Measurements from ENCODE around the gene CLDN9. TPM values are rescaled to one million over a fixed set of nuclear protein-coding genes. Genes with fewer than 3 reads are reported as not detected.
A peak's percentile ranks its signal among the peaks of the same experiment; 100 is the strongest.

CLDN9 gene
- total and polyA plus RNA-seq, 9 of the 15 experiments (the other 6 are each of a cell fraction or from before 2014, with no cell fraction given) = 0.12 to 0.44 (median 0.22) TPM; not detected in 4

- TF ChIP-seq GTF3C2 (IDR thresholded peaks at IDR 0.05; ENCODE audit: borderline replicate concordance, extremely low read depth, insufficient read length) (no peak), ELF1 (tag; IDR thresholded peaks at IDR 0.05) (no peak), ERF (CRISPR knock-in tag; IDR thresholded peaks at IDR 0.05) (no peak), SOX6 (IDR thresholded peaks at IDR 0.05) (no peak), ZNF589 (CRISPR knock-in tag; IDR thresholded peaks at IDR 0.05; ENCODE audit: low read depth) (no peak), GABPB1 (CRISPR knock-in tag; IDR thresholded peaks at IDR 0.05) (peak; percentile 8; the same call in 1 of the 2 replicates), ZNF384 (IDR thresholded peaks at IDR 0.05; ENCODE audit: low read depth, low read length) (no peak), SAP30 (IDR thresholded peaks at IDR 0.05; ENCODE audit: borderline replicate concordance, insufficient read depth, low read depth, low read length, poor library complexity, severe bottlenecking) (no peak), CSDE1 (IDR thresholded peaks at IDR 0.05) (no peak), CBX5 (IDR thresholded peaks at IDR 0.05; ENCODE audit: borderline replicate concordance, low read depth) (no peak)
These were observed 8.1 kb downstream of the CLDN9 start (continued) for GRCh38 chr16:3020604-3021448.
